Colonic mucosa (tissue), 4 donors: Measurements from ENCODE around the gene CHRDL2. TPM values are rescaled to one million over a fixed set of nuclear protein-coding genes. Genes with fewer than 3 reads are reported as not detected.

ENCODE experiments used
- DNase-seq: peaks from one replicate; pipeline ENCODE4 v3.0.0-alpha.2; 2020
- H3K27ac ChIP-seq: fragments of 200-600 bp; one replicate; pipeline ENCODE4 v1.8.0; 2021
- H3K27me3 ChIP-seq: fragments of 200-600 bp; one replicate; pipeline ENCODE4 v1.8.0; 2021
- H3K36me3 ChIP-seq: fragments of 200-600 bp; one replicate; pipeline ENCODE4 v1.8.0; 2021
- H3K4me1 ChIP-seq: fragments of 200-600 bp; one replicate; pipeline ENCODE4 v1.8.0; 2021; ENCODE audit warnings: mild to moderate bottlenecking
- H3K4me3 ChIP-seq: fragments of 200-600 bp; one replicate; pipeline ENCODE4 v1.8.0; 2021
- H3K9ac ChIP-seq, 2 donors: one replicate each; pipeline ENCODE4 v1.7.0; 2013; ENCODE audit warnings: control low read depth in 2 of 2, low read depth in 2 of 2, low read length in 2 of 2
- H3K9me3 ChIP-seq: fragments of 200-600 bp; one replicate; pipeline ENCODE4 v1.8.0; 2021
- CTCF ChIP-seq: fragments of 200-600 bp; IDR thresholded peaks from one replicate; pipeline ENCODE4 v1.8.0; 2022; ENCODE audit warnings: antibody characterized with exemption, mild to moderate bottlenecking
- intact Hi-C: fragments of 100-400 bp; cut with DNase I; formaldehyde crosslinking; loops from one replicate; pipeline ENCODE4 v1.14.1; 2022
- total RNA-seq, 2 donors: library from RNA; stranded (reverse); fragmentation: NEBNext Ultra II Directional in 1 of 2; extraction: Animal tissue kit (Norgen Biotek cat#: 25700) in 1 of 2; gene quantifications; one replicate each; pipeline ENCODE4 v1.2.1, GENCODE V29; 2021
- donor health status: healthy.
- donor health status: DM: no; HTN: no; CAD: no.
- donor health status: DM: no; HTN: no; CAD: no.

Gene CHRDL2
- total RNA-seq = 10 to 100 TPM in 1 of 2 donors, under 1 TPM in 1; 0.42 to 26.5 TPM

GRCh38 chr11:74731301-74732094 is at the start of gene CHRDL2:
TSS of gene CHRDL2 (minus strand) at chr11:74731426. CDS start at chr11:74730888, 538 bp downstream.
- intact Hi-C loops = no loop called here
- peaks cover 24% of the 10 kb centered on the region for H3K27me3 ChIP-seq
- peak within 1 kb of the TSS in 1 of 2 donors; percentile 50 for H3K9ac ChIP-seq
- no peaks in the 10 kb centered on the region for H3K4me1 ChIP-seq
- H3K9me3 ChIP-seq = no peaks in the 10 kb centered on the region
- H3K4me3 ChIP-seq = peak within 1 kb of the TSS; percentile 20
- DNase-seq = no peak
- no peak for TF ChIP-seq CTCF
- no peaks in the 10 kb centered on the region for H3K36me3 ChIP-seq
- H3K27ac ChIP-seq = no peak within 1 kb of the TSS

GRCh38 chr11:74780248-74781005 is 49.2 kb upstream of the CHRDL2 start:
- Histone ChIP-seq H3K9ac (no peak overlapping the region), H3K27ac (no peak overlapping the region), H3K36me3 (no peaks in the 10 kb centered on the region), H3K9me3 (no peaks in the 10 kb centered on the region), H3K4me3 (no peak overlapping the region), H3K4me1 (peaks cover 2% of the 10 kb centered on the region), H3K27me3 (no peaks in the 10 kb centered on the region)
- no peak for TF ChIP-seq CTCF
- no peak for DNase-seq
- intact Hi-C loops = no loop called here

DNA sequence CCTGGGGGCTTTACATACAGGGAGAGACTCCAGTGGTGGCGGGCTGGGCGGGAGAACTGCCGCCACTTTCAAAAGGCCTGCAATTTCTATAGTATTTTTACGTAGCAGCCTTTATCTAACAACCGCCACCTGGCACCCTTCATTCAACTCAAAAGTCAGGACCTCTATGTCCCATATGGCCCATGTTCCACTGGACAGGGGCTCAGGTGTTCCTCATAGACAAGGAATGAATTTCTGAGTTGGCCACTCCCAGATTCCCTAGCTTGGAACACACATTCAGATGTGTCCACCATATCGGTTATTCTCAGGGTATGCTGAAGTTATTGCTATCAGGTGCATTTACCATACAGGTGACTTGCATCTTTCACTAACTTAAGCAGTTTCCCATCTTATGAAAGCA is 47.4 kb upstream of the CHRDL2 start:
- Histone ChIP-seq H3K4me3 (no peak overlapping the region), H3K27ac (no peak overlapping the region), H3K9me3 (no peaks in the 10 kb centered on the region), H3K9ac (no peak overlapping the region), H3K36me3 (no peaks in the 10 kb centered on the region), H3K4me1 (peaks cover 2% of the 10 kb centered on the region), H3K27me3 (no peaks in the 10 kb centered on the region)
- no peak for DNase-seq
- intact Hi-C loops = no loop called here
- TF ChIP-seq CTCF = no peak

DNA sequence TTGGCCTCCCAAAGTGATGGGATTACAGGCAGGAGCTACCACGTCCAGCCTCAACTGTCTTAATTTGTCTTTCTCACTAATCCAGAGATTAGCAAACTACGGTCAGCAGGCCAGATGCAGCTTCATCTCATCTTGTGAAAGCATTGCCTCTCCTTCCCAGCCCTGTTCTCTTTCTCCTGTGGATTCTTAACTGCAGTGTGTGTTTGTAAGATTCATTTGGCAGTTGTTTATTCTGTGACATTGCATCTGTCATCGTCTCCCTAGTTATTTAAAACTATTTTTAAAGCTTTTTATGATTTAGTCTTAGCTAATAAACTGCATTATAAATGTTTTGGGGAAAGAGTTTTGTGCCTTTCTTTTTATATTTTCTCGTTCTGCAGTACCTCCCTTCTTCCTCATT is 46.7 kb upstream of the CHRDL2 start:
- no peak overlapping the region for H3K9ac ChIP-seq
- H3K4me3 ChIP-seq = no peak overlapping the region
- H3K9me3 ChIP-seq = no peaks in the 10 kb centered on the region
- no peaks in the 10 kb centered on the region for H3K36me3 ChIP-seq
- TF ChIP-seq CTCF = no peak
- intact Hi-C loops = no loop called here
- H3K27ac ChIP-seq = no peak overlapping the region
- no peaks in the 10 kb centered on the region for H3K27me3 ChIP-seq
- H3K4me1 ChIP-seq = peaks cover under 1% of the 10 kb centered on the region
- DNase-seq = no peak

- Histone ChIP-seq H3K9me3 (no peaks in the 10 kb centered on the region), H3K36me3 (no peaks in the 10 kb centered on the region), H3K4me1 (no peaks in the 10 kb centered on the region), H3K27ac (no peak overlapping the region), H3K27me3 (no peaks in the 10 kb centered on the region), H3K9ac (no peak overlapping the region), H3K4me3 (no peak overlapping the region)
- TF ChIP-seq CTCF = no peak
- intact Hi-C loops = no loop called here
- DNase-seq = no peak
These were observed 45.8 kb upstream of the CHRDL2 start for GRCh38 chr11:74777038-74777437.
